ENCODE results near the gene SEC14L3. TPM values are rescaled to one million over a fixed set of nuclear protein-coding genes. Genes with fewer than 3 reads are reported as not detected.

The SEC14L3 gene
- total and polyA plus RNA-seq, 2 of the 13 experiments (the other 11 are each of a cell fraction or from before 2014, with no cell fraction given), result not detected

- TF ChIP-seq ZXDC (CRISPR knock-in tag; IDR thresholded peaks at IDR 0.05) (no peak), HNRNPLL (IDR thresholded peaks at IDR 0.05; ENCODE audit: low read depth, low read length, poor library complexity, severe bottlenecking) (no peak), ZBTB44 (CRISPR knock-in tag; IDR thresholded peaks at IDR 0.05) (no peak), TFE3 (CRISPR knock-in tag; IDR thresholded peaks at IDR 0.05) (peak; percentile 60; the same call in 1 of the 2 replicates), PRDM4 (CRISPR knock-in tag; IDR thresholded peaks at IDR 0.05; ENCODE audit: borderline replicate concordance) (no peak), ZNF616 (CRISPR knock-in tag; IDR thresholded peaks at IDR 0.05; ENCODE audit: low read depth) (no peak), ARHGAP35 (CRISPR knock-in tag; IDR thresholded peaks at IDR 0.05; ENCODE audit: borderline replicate concordance) (no peak), ZNF777 (CRISPR knock-in tag; IDR thresholded peaks at IDR 0.05) (no peak), SMAD3 (CRISPR knock-in tag; IDR thresholded peaks at IDR 0.05) (no peak)
- TF ChIP-seq, protein P1, sequence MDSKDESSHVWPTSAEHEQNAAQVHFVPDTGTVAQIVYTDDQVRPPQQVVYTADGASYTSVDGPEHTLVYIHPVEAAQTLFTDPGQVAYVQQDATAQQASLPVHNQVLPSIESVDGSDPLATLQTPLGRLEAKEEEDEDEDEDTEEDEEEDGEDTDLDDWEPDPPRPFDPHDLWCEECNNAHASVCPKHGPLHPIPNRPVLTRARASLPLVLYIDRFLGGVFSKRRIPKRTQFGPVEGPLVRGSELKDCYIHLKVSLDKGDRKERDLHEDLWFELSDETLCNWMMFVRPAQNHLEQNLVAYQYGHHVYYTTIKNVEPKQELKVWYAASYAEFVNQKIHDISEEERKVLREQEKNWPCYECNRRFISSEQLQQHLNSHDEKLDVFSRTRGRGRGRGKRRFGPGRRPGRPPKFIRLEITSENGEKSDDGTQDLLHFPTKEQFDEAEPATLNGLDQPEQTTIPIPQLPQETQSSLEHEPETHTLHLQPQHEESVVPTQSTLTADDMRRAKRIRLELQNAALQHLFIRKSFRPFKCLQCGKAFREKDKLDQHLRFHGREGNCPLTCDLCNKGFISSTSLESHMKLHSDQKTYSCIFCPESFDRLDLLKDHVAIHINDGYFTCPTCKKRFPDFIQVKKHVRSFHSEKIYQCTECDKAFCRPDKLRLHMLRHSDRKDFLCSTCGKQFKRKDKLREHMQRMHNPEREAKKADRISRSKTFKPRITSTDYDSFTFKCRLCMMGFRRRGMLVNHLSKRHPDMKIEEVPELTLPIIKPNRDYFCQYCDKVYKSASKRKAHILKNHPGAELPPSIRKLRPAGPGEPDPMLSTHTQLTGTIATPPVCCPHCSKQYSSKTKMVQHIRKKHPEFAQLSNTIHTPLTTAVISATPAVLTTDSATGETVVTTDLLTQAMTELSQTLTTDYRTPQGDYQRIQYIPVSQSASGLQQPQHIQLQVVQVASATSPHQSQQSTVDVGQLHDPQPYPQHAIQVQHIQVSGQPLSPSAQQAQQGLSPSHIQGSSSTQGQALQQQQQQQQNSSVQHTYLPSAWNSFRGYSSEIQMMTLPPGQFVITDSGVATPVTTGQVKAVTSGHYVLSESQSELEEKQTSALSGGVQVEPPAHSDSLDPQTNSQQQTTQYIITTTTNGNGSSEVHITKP (CRISPR knock-in tag; IDR thresholded peaks at IDR 0.05; ENCODE audit: low read depth), result no peak
- TF ChIP-seq, protein P2, sequence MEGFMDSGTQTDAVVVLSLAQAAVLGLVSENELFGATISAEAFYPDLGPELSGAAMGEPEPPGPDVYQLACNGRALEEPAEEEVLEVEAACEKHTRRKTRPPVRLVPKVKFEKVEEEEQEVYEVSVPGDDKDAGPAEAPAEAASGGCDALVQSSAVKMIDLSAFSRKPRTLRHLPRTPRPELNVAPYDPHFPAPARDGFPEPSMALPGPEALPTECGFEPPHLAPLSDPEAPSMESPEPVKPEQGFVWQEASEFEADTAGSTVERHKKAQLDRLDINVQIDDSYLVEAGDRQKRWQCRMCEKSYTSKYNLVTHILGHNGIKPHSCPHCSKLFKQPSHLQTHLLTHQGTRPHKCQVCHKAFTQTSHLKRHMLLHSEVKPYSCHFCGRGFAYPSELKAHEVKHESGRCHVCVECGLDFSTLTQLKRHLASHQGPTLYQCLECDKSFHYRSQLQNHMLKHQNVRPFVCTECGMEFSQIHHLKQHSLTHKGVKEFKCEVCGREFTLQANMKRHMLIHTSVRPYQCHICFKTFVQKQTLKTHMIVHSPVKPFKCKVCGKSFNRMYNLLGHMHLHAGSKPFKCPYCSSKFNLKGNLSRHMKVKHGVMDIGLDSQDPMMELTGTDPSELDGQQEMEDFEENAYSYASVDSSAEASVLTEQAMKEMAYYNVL (CRISPR knock-in tag; IDR thresholded peaks at IDR 0.05; ENCODE audit: borderline replicate concordance), result peak; percentile 48; the same call in 1 of the 2 replicates
- TF ChIP-seq, protein P3, sequence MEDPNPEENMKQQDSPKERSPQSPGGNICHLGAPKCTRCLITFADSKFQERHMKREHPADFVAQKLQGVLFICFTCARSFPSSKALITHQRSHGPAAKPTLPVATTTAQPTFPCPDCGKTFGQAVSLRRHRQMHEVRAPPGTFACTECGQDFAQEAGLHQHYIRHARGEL (CRISPR knock-in tag; IDR thresholded peaks at IDR 0.05), result no peak
Measured at GRCh38 chr22:30421695-30422480, 49.9 kb downstream of the SEC14L3 start (continued).

Data from HepG2 (cell line).